ENCODE results near the gene PHF10. TPM values are rescaled to one million over a fixed set of nuclear protein-coding genes. Genes with fewer than 3 reads are reported as not detected.

The PHF10 gene
- total RNA-seq, 1 experiment from 2014 or later = 15.2 TPM

GRCh38 chr6:169659820-169660610, 64.3 kb downstream of the PHF10 start:
- in situ Hi-C loops (cut with HindIII; ENCODE audit: low pct_unique_long_range_greater_than_20kb, low sequenced_read_pairs) = no loop called here

DNA sequence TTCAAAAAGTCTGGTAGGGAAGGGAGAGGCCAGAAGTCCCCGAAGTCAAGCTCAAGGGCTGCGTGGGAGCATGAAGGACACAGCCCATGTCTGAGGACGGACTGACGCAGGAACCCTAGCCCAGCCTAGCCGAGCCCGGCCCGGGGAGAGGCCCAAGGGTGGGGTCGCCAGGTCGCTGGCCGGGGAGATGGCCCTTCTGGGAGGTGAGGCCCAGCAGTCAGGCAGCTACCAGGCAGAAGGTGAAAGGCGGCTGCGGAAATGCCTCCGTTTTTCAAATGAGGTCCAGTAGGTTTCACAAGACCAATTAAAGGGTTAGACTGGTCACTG, 67.1 kb downstream of the PHF10 start:
- no peak for DNase-seq (ENCODE audit: low read depth, low spot score)
- in situ Hi-C loops (cut with HindIII; ENCODE audit: low pct_unique_long_range_greater_than_20kb, low sequenced_read_pairs) = no loop called here

More at GRCh38 chr6:169659820-169660610, 64.3 kb downstream of the PHF10 start:
- DNase-seq (ENCODE audit: low read depth, low spot score) = no peak

DNA sequence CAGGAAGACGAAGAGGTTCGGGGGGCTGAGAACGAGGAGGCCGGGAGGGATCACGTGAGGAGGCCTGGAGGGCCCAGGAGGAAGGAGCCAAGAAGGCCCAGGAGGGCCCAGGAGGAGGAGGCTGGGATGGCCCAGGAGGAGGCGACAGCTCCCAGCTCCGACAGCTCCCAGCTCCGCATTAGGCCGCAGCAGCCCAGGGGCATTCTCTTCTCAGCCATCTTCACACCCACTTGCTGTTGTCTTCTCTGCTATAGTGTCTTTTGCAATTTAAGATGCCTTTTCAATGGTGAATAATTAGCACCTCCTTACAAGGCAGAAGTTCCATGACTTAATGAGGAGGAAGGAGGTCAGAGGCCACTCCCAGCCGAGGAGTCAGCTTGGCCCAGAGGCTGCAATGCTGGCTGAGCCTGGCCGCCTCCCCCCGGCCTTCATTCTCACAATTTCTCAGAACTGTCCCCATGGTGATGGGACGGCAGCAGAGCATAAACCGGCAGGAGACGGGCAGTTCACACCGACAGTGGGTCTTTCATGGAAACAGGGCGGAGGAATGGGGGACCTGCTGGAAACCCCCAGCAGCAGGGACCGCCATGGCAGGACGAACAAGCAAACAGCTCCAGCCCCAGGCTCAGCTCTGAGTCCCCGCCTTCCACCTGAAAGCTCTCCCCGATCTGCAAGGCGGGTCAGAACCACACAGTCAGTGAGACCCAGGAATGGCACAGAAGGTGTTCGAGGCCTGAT, 67.6 kb downstream of the PHF10 start:
- in situ Hi-C loops (cut with HindIII; ENCODE audit: low pct_unique_long_range_greater_than_20kb, low sequenced_read_pairs) = no loop called here
- no peak for DNase-seq (ENCODE audit: low read depth, low spot score)

DNA sequence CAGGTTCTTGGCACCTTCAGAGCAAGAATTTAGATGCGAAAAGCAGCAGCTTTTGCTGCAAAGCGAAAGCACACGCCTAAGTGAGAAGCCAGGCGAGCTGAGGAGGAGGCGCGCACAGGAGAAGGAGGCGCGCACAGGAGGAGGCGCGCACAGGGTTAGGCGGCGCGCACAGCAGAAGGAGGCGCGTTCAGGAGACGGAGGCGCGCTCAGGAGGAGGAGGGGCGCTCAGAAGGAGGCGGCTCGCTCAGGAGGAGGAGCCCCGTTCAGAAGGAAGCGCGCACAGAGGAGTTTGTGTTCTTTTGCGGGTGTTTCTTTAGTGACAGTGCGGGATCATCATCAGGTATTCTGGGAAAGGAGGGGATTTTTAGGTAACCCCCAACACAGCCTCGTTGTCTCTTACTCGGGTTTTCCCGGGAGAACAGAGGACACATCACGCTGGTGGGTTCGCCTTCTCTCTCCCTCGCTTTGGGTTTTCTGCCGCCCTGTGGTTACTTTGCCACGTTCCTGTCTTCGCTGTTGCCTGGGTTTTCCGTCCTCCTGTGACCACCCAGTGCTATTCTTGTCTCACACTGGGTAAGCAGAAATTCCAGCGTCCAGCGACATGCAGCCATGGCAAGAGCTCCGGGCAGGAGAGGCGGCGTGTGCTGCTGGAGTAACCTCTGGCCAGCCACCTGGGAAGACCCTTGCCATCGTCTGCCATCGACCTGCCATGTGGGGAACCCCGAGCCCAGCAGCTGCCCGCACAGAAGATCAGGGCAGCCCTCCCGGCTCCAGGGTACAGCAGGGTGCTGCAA, 69.5 kb downstream of the PHF10 start:
- in situ Hi-C loops (cut with HindIII; ENCODE audit: low pct_unique_long_range_greater_than_20kb, low sequenced_read_pairs) = no loop called here
- DNase-seq (ENCODE audit: low read depth, low spot score) = peak; percentile 54

Other genes starting within 250 kb of the PHF10 start
- 10.2 and 10.8 TPM in 2 replicates for gene WDR27, start 22.5 kb downstream of the PHF10 start, total RNA-seq (2014; rRNA removed; shearing (Covaris generic))
- 48.8 and 51.8 TPM in 2 replicates for gene C6orf120, start 22.4 kb downstream of the PHF10 start, total RNA-seq (2014; rRNA removed; shearing (Covaris generic))
- gene DYNLT2, start 27.1 kb upstream of the PHF10 start, total RNA-seq (2014; rRNA removed; shearing (Covaris generic)) = 0.61 and 1.4 TPM in 2 replicates
- gene ERMARD, start 27.1 kb upstream of the PHF10 start, total RNA-seq (2014; rRNA removed; shearing (Covaris generic)) = 16.2 and 18.1 TPM in 2 replicates